Osteocyte (in vitro differentiated cells): ENCODE data around the gene ACSS3. TPM values are rescaled to one million over a fixed set of nuclear protein-coding genes. Genes with fewer than 3 reads are reported as not detected.

ENCODE experiments used
- DNase-seq: peaks from one replicate; pipeline ENCODE4 v3.0.0; 2021; ENCODE audit warnings: mixed read lengths; ENCODE audit not compliant: unreplicated experiment; ENCODE audit errors: extremely low spot score
- H3K27ac Mint-ChIP-seq: one replicate; pipeline ENCODE4 v1.8.0; 2021; ENCODE audit warnings: mild to moderate bottlenecking, mixed read lengths; ENCODE audit not compliant: unreplicated experiment
- H3K27me3 Mint-ChIP-seq: one replicate; pipeline ENCODE4 v1.8.0; 2021; ENCODE audit warnings: mixed read lengths; ENCODE audit not compliant: unreplicated experiment
- H3K36me3 Mint-ChIP-seq: one replicate; pipeline ENCODE4 v1.8.0; 2021; ENCODE audit warnings: mixed read lengths; ENCODE audit not compliant: unreplicated experiment
- H3K4me1 Mint-ChIP-seq: one replicate; pipeline ENCODE4 v1.8.0; 2021; ENCODE audit warnings: mixed read lengths; ENCODE audit not compliant: unreplicated experiment
- H3K4me3 Mint-ChIP-seq: one replicate; pipeline ENCODE4 v1.8.0; 2021; ENCODE audit warnings: mild to moderate bottlenecking, moderate library complexity, mixed read lengths; ENCODE audit not compliant: unreplicated experiment
- H3K9me3 Mint-ChIP-seq: one replicate; pipeline ENCODE4 v1.8.0; 2021; ENCODE audit warnings: mixed read lengths; ENCODE audit not compliant: unreplicated experiment
- CTCF ChIP-seq: fragments of 200-600 bp; sonication (generic); IDR thresholded peaks from 2 replicates; pipeline ENCODE4 v1.5.0; 2021; ENCODE audit warnings: antibody characterized with exemption, mild to moderate bottlenecking, moderate library complexity
- microRNA-seq: library from miRNA; unstranded; fragments of <30 nt; microRNA quantifications from one replicate; pipeline ENCODE4 v1.1.0, GENCODE V29; 2020; ENCODE audit not compliant: unreplicated experiment
- total RNA-seq: library from RNA; stranded (reverse); gene quantifications from 2 replicates; pipeline ENCODE4 v1.2.1, GENCODE V29; 2021

The ACSS3 gene
- total RNA-seq, 1 donor from 2014 or later, result 5.6 TPM

- no peak for DNase-seq
- Mint-ChIP-seq H3K9me3 (no peaks in the 10 kb centered on the region), H3K27me3 (peaks cover 2% of the 10 kb centered on the region), H3K36me3 (no peaks in the 10 kb centered on the region), H3K27ac (no peak overlapping the region), H3K4me1 (peaks cover 4% of the 10 kb centered on the region), H3K4me3 (no peak overlapping the region)
- TF ChIP-seq CTCF, result no peak
These were observed 222.6 kb downstream of the ACSS3 start for GRCh38 chr12:81300454-81300853.

- peaks cover 15% of the 10 kb centered on the region for H3K27me3 Mint-ChIP-seq
- H3K4me3 Mint-ChIP-seq, result no peak overlapping the region
- H3K27ac Mint-ChIP-seq, result no peak overlapping the region
- no peak for TF ChIP-seq CTCF
- no peaks in the 10 kb centered on the region for H3K36me3 Mint-ChIP-seq
- no peak for DNase-seq
- H3K9me3 Mint-ChIP-seq, result no peaks in the 10 kb centered on the region
- no peaks in the 10 kb centered on the region for H3K4me1 Mint-ChIP-seq
These were observed 226.1 kb downstream of the ACSS3 start for GRCh38 chr12:81303935-81304334.

Small RNA genes within 50 kb of the gene (microRNA-seq; reads per million reads assigned to microRNA genes)
- not detected for gene MIR4699

Other genes with a start within 250 kb of the ACSS3 start
- gene LIN7A, start 140.1 kb upstream of the ACSS3 start, total RNA-seq, result 26.7 and 27.7 TPM in 2 replicates